Stimulated activated CD8-positive, alpha-beta memory T cell treated with anti-CD3 and anti-CD28 coated beads, Interleukin-15, amount 100 ng/mL, for 48 hours (primary cell): ENCODE results near the gene CXCL1.

Source experiments
- DNase-seq, 2 donors: peaks; one replicate each; pipeline ENCODE4 v3.0.0-alpha.2; 2020; ENCODE audit warnings: low read depth in 2 of 2

The CXCL1 gene

GRCh38 chr4:73851293-73851692 is 17.9 kb upstream of the CXCL1 start:
- DNase-seq, result no peak

- DNase-seq, result no peak
Measured at GRCh38 chr4:73852771-73853170, 16.4 kb upstream of the CXCL1 start.

- no peak for DNase-seq
Measured at GRCh38 chr4:73853246-73853704, 15.9 kb upstream of the CXCL1 start, which contains the start of gene PF4V1. PF4V1 (plus strand) TSS chr4:73853296; CDS start chr4:73853363, 67 bp downstream.

- no peak for DNase-seq
Measured at GRCh38 chr4:73853718-73854473, 15.3 kb upstream of the CXCL1 start.

- DNase-seq, result no peak
Measured at GRCh38 chr4:73855406-73855805, 13.8 kb upstream of the CXCL1 start.

- no peak for DNase-seq
Measured at GRCh38 chr4:73856518-73856917, 12.7 kb upstream of the CXCL1 start.

GRCh38 chr4:73859614-73860088 is 9.5 kb upstream of the CXCL1 start:
- DNase-seq, result no peak

- DNase-seq, result no peak
Measured at GRCh38 chr4:73860181-73860580, 9.0 kb upstream of the CXCL1 start.

GRCh38 chr4:73860917-73861316 is 8.3 kb upstream of the CXCL1 start:
- no peak for DNase-seq

GRCh38 chr4:73862322-73862721 is 6.9 kb upstream of the CXCL1 start:
- DNase-seq, result no peak

GRCh38 chr4:73864365-73864764 is 4.8 kb upstream of the CXCL1 start:
- DNase-seq, result no peak

- DNase-seq, result no peak
Measured at GRCh38 chr4:73864961-73865360, 4.2 kb upstream of the CXCL1 start.

GRCh38 chr4:73865431-73866096 is 3.6 kb upstream of the CXCL1 start:
- DNase-seq, result no peak

GRCh38 chr4:73866246-73866645 is 2.9 kb upstream of the CXCL1 start:
- DNase-seq, result no peak

- DNase-seq, result no peak
Measured at GRCh38 chr4:73867783-73868182, 1.4 kb upstream of the CXCL1 start.

- DNase-seq, result no peak
Measured at GRCh38 chr4:73868206-73869129, 725 bp upstream of the CXCL1 start.

- DNase-seq, result no peak
Measured at GRCh38 chr4:73870260-73870659, 1.1 kb downstream of the CXCL1 start.

GRCh38 chr4:73870768-73871167 is 1.6 kb downstream of the CXCL1 start:
- DNase-seq, result no peak

- DNase-seq, result no peak
Measured at GRCh38 chr4:73871511-73872310, 2.5 kb downstream of the CXCL1 start.

GRCh38 chr4:73872316-73873108 is 3.3 kb downstream of the CXCL1 start:
- no peak for DNase-seq
